Measurements from ENCODE around the gene SEPTIN5.

GRCh38 chr22:19748139-19748538 lies 33.8 kb downstream of the SEPTIN5 start:
- no peak for TF ChIP-seq GATA3 (IDR thresholded peaks at IDR 0.05; ENCODE audit: low read depth, low read length)
- TF ChIP-seq GATA2 (IDR thresholded peaks at IDR 0.05; ENCODE audit: low read depth, low read length) = no peak

Measured in SH-SY5Y (cell line).